Thyroid gland (tissue), 4 donors: ENCODE measurements around the gene CCDC92. TPM values are rescaled to one million over a fixed set of nuclear protein-coding genes. Genes with fewer than 3 reads are reported as not detected.

Experiments
- DNase-seq, 2 donors: peaks; one replicate each; pipeline ENCODE4 v3.0.0-alpha.2; 2019
- H3K27ac ChIP-seq, 3 donors: fragments of 200-600 bp; sonication (generic); 1 replicate in 2 of 3; 2 replicates in 1 of 3; pipeline ENCODE4 v1.5.1; 2016 to 2019; ENCODE audit warnings: mild to moderate bottlenecking in 1 of 3, moderate library complexity in 1 of 3
- H3K27me3 ChIP-seq: fragments of 200-600 bp; sonication (generic); one replicate; pipeline ENCODE4 v1.5.1; 2019
- H3K36me3 ChIP-seq, 2 donors: fragments of 200-600 bp; sonication (generic); one replicate each; pipeline ENCODE4 v1.5.1; 2016 to 2019
- H3K4me1 ChIP-seq, 2 donors: fragments of 200-600 bp; sonication (generic); one replicate each; pipeline ENCODE4 v1.5.1; 2017 to 2019
- H3K4me3 ChIP-seq, 3 donors: fragments of 200-600 bp; sonication (generic); replicated peaks in 1 of 3; 1 replicate in 2 of 3; 2 replicates in 1 of 3; pipeline ENCODE4 v1.5.1; 2016; ENCODE audit warnings: mild to moderate bottlenecking in 1 of 3
- H3K9me3 ChIP-seq: fragments of 200-600 bp; sonication (generic); one replicate; pipeline ENCODE4 v1.5.1; 2017
- CTCF ChIP-seq, 6 experiments: fragments of 200-600 bp in 3 of 6; fragments of 450-650 bp in 3 of 6; sonication (generic) in 3 of 6; IDR thresholded peaks; one replicate each; pipeline ENCODE4 v1.5.1; 2016 to 2019; ENCODE audit warnings: antibody characterized with exemption in 6 of 6, mild to moderate bottlenecking in 2 of 6, inconsistent platforms in 1 of 6, moderate library complexity in 1 of 6
- POLR2A ChIP-seq, 2 donors: fragments of 450-650 bp; IDR thresholded peaks; one replicate each; pipeline ENCODE4 v1.6.1; 2017; ENCODE audit warnings: antibody characterized with exemption in 2 of 2, mild to moderate bottlenecking in 2 of 2, moderate library complexity in 1 of 2
- WGBS, 2 donors: methylation state at CpG; one replicate each; pipeline ENCODE4 v1.1.5; 2017; 5-methylcytosine and 5-hydroxymethylcytosine counted together
- intact Hi-C: fragments of 100-400 bp; cut with DNase I; formaldehyde crosslinking; loops from one replicate; pipeline ENCODE4 v1.15.1; 2023
- total RNA-seq, 4 donors: library from RNA; depleted of rRNA; stranded (reverse); fragments of >200 nt; gene quantifications; one replicate each; pipeline ENCODE4 v1.2.3, GENCODE V29; 2016

The CCDC92 gene
- total RNA-seq, 4 donors from 2014 or later: 26.6 to 47.0 (median 39.1) TPM

DNA sequence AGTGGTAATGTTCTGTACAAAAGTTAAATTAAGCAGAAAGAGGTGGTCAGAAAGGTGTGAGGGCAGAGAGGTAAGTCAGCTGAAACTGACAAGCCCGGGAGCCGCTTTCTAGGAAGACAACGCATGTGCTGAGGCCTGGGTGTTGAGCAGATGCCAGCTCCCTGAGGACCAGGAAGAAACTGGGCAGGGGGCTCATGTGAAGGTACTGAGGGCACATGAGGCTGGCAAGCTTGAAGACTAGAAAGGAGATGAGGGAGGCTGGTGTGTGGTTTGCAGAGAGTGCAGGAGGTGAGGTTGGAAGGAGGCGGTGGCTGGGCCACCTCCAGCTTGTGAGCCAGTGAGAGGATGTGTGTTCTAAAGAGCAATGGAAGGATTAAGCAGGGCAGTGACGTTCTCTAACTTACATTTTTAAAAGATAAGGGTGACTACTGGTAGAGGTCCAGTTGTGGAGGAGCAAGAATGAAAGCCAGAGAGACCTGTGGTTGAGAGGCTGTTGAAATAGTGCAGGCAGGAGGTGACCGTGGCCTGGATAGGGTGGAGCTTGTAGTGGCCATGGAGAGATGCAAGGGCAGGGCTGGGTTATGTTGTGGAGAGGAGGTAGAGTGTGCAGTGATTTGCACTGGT is 29.5 kb upstream of the CCDC92 start:
- Histone ChIP-seq H3K27me3 (no peaks in the 10 kb centered on the region), H3K27ac (no peak overlapping the region), H3K9me3 (no peaks in the 10 kb centered on the region), H3K4me1 (peaks cover 0 to 26% of the 10 kb centered on the region in 2 donors), H3K4me3 (no peak overlapping the region), H3K36me3 (peaks cover 7 to 8% of the 10 kb centered on the region in 2 donors)
- 78 to 79% methylated on average over 6 of the region's 6 CpGs for WGBS, 2 donors
- TF ChIP-seq POLR2A (IDR thresholded peaks at IDR 0.05): no peak
- no peak for TF ChIP-seq CTCF (IDR thresholded peaks at IDR 0.05)
- intact Hi-C loops: loop anchor here (10.0 kb wide), 1 partner anchor 97 kb away; no protein-coding TSS in a partner anchor
- DNase-seq: peak in 1 of 2 donors; percentile 26

DNA sequence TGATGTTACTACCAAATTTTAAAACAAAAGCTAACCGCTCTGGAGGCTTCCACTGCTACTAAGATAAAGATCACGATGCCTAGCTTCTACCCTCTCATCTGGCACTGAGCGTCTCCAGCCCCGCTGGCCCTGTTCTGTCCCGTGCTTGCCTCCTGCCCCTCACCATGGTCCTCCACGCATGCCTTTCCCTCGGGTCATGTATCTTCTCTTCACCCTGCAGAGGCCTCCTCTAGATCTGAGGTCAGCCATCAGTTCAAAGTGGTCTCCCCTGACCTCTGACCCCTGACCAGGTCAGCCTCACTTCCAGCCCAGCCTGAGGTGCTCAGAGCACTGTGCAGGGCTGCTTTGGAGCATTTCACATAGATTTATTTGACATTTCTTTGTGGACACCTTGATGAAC is 28.7 kb upstream of the CCDC92 start:
- Histone ChIP-seq H3K4me1 (peaks cover 0 to 34% of the 10 kb centered on the region in 2 donors), H3K4me3 (no peak overlapping the region), H3K9me3 (no peaks in the 10 kb centered on the region), H3K27me3 (no peaks in the 10 kb centered on the region), H3K36me3 (peaks cover 7 to 8% of the 10 kb centered on the region in 2 donors), H3K27ac (no peak overlapping the region)
- DNase-seq: no peak
- 85 to 86% methylated on average over 7 of the region's 7 CpGs for WGBS, 2 donors
- intact Hi-C loops: loop anchor here (10.0 kb wide), 1 partner anchor 97 kb away; no protein-coding TSS in a partner anchor
- no peak for TF ChIP-seq CTCF (IDR thresholded peaks at IDR 0.05)
- no peak for TF ChIP-seq POLR2A (IDR thresholded peaks at IDR 0.05)

DNA sequence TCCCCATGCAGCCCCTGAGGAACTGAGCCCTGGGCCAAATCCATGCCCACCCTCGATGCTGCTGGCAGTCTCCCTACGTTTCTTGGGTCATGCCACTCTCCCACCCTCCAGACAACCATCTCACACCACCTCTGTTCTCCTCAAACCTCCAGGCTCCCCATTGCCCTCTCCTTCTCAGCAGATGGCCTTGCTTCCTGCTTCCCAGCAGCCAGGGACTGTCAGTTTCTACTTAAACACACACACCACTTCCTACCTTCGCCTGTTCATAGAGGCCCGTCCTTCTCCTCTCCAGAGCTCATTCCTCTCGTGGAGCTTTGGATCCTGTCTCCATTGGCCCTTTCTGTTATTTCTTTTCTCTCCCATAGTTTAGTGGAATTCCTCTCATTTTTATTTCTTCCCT is 27.5 kb upstream of the CCDC92 start:
- no peak for DNase-seq
- peaks cover 5 to 46% of the 10 kb centered on the region in 2 donors for H3K4me1 ChIP-seq
- H3K9me3 ChIP-seq: no peaks in the 10 kb centered on the region

DNA sequence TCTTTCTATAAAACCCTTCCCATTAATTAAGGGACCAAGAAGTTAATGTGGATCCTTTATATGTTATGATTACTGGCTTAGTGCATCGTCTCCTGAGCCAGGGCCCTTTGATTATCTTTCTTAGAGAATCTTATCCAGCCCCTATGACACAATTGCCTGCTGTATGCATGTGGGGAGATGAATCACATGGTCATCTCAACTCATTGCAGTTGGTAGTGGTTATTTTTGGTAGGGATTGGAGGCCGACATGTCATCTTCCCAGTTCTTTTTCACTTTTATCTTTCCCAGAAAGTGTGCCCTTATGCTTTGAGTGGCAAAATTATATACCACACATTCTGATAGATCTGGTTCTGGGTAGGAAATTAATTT is 26.3 kb upstream of the CCDC92 start:
- H3K27me3 ChIP-seq: no peaks in the 10 kb centered on the region
- WGBS, 2 donors: 96 to 98% methylated on average over 2 of the region's 2 CpGs
- H3K4me1 ChIP-seq: peaks cover 9 to 50% of the 10 kb centered on the region in 2 donors
- no peak for DNase-seq
- intact Hi-C loops: no loop called here
- H3K36me3 ChIP-seq: peaks cover 7 to 8% of the 10 kb centered on the region in 2 donors
- TF ChIP-seq CTCF (IDR thresholded peaks at IDR 0.05) (no peak), POLR2A (IDR thresholded peaks at IDR 0.05) (no peak)
- H3K27ac ChIP-seq: no peak overlapping the region
- H3K4me3 ChIP-seq: no peak overlapping the region
- no peaks in the 10 kb centered on the region for H3K9me3 ChIP-seq

More for the DNA sequence above, 27.5 kb upstream of the CCDC92 start:
- TF ChIP-seq CTCF (IDR thresholded peaks at IDR 0.05): no peak
- no peak for TF ChIP-seq POLR2A (IDR thresholded peaks at IDR 0.05)
- Histone ChIP-seq H3K27ac (no peak overlapping the region), H3K27me3 (no peaks in the 10 kb centered on the region), H3K4me3 (no peak overlapping the region), H3K36me3 (peaks cover 7 to 8% of the 10 kb centered on the region in 2 donors)
- WGBS, 2 donors: 92 to 94% methylated on average over 5 of the region's 5 CpGs
- intact Hi-C loops: loop anchor here (10.0 kb wide), 1 partner anchor 95 kb away; no protein-coding TSS in a partner anchor

DNA sequence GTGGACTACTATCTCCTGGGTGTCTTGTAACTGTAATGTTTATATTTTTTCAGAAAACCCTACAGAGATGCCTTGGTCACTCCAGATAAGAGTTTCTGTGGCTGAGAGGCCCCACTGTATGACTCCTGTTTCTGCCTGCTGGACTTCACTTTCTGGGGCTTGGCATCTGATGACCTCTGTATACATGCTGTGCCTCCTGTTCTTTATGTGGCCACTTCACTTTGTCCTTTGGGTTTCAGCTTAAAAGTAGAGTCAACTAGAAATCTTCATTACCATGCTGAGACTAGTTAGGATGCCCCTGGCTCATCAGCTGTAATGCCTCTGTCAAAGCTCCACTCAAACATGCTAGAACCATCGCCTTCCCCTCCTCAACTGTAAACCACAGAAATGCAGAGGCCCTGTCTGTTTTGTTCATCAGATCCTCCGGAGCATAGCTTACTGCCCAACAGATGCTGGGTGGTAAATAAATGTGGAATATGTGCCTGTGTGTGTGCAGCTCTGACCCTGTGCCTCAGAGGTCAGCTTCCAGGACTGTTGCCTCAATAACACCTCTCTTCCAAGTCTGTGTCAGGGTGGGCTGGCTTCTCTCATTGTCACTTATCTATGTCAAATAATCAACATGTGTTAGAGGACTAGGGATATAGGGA is 25.8 kb upstream of the CCDC92 start:
- Histone ChIP-seq H3K4me3 (no peak overlapping the region), H3K9me3 (no peaks in the 10 kb centered on the region), H3K27me3 (no peaks in the 10 kb centered on the region), H3K27ac (no peak overlapping the region), H3K36me3 (peaks cover 7 to 8% of the 10 kb centered on the region in 2 donors), H3K4me1 (peaks cover 9 to 50% of the 10 kb centered on the region in 2 donors)
- intact Hi-C loops: no loop called here
- 88 to 100% methylated on average over 2 of the region's 2 CpGs for WGBS, 2 donors
- no peak for TF ChIP-seq POLR2A (IDR thresholded peaks at IDR 0.05)
- no peak for TF ChIP-seq CTCF (IDR thresholded peaks at IDR 0.05)
- DNase-seq: no peak
